Spleen (tissue), 7 donors: Measurements from ENCODE around the gene ZNF525.

Experiments used
- POLR2A ChIP-seq, 3 donors: fragments of 450-650 bp; IDR thresholded peaks; one replicate each; pipeline ENCODE4 v1.5.1; 2017; ENCODE audit warnings: antibody characterized with exemption in 3 of 3, mild to moderate bottlenecking in 1 of 3
- TF ChIP-seq, protein P1 (sequence below), 11 experiments: fragments of 200-600 bp in 7 of 11; fragments of 450-650 bp in 4 of 11; sonication (generic) in 4 of 11; IDR thresholded peaks in 8 of 11; conservative IDR thresholded peaks in 3 of 11; 1 replicate in 7 of 11; 2 replicates in 4 of 11; pipeline versions ENCODE4 v1.4.0 to v1.8.0; 2016 to 2021; ENCODE audit warnings: antibody characterized with exemption in 11 of 11, inconsistent platforms in 4 of 11, mild to moderate bottlenecking in 1 of 11
- donor health status: DM: no; HTN: no; CAD: no; lungs with moderate emphysema.
- donor health status: DM: no; HTN: no; CAD: no.
- donor health status: DM: no; HTN: no; CAD: no.

DNA sequence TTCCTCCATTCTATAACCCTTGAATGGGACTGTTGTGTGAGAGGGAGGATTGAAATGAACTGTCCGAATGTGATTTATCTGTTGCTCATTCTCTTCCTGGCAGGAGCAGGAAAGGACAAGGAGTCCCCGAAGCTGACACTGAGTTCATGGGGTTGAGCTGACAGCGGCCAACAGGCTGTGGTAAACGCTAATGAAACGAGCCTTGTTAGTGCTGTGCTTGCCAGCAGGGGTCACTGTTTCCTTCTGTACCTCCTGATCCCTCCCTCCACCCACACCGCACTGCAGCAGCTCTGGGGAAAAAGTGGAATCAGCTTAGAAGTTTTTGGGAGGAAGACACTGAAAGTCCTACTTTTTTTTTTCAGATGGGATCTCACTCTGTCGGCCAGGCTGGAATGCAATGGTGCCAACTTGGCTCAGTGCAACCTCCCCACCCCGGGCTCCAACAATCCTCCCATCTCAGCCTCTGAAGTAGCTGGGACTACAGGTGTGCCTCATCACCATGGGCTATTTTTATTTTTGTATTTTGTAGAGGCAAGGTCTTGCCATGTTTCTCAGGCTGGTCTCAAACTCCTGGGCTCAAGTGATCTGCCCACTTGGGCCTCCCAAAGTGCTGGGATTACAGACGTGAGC is 59.6 kb downstream of the ZNF525 start:
- TF ChIP-seq POLR2A (IDR thresholded peaks at IDR 0.05): no peak
- TF ChIP-seq, protein P1, sequence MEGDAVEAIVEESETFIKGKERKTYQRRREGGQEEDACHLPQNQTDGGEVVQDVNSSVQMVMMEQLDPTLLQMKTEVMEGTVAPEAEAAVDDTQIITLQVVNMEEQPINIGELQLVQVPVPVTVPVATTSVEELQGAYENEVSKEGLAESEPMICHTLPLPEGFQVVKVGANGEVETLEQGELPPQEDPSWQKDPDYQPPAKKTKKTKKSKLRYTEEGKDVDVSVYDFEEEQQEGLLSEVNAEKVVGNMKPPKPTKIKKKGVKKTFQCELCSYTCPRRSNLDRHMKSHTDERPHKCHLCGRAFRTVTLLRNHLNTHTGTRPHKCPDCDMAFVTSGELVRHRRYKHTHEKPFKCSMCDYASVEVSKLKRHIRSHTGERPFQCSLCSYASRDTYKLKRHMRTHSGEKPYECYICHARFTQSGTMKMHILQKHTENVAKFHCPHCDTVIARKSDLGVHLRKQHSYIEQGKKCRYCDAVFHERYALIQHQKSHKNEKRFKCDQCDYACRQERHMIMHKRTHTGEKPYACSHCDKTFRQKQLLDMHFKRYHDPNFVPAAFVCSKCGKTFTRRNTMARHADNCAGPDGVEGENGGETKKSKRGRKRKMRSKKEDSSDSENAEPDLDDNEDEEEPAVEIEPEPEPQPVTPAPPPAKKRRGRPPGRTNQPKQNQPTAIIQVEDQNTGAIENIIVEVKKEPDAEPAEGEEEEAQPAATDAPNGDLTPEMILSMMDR (IDR thresholded peaks at IDR 0.05 in 8 of 11, conservative IDR thresholded peaks at IDR 0.05 in 3 of 11): peak; percentile 55 to 91 (median 80)
